Stimulated activated CD8-positive, alpha-beta memory T cell treated with anti-CD3 and anti-CD28 coated beads, Interleukin-12 subunit alpha, Interleukin-12 subunit beta, amount 100 ng/mL, for 1 hour (primary cell): ENCODE measurements around the gene IRF2BPL.

ENCODE experiments used
- DNase-seq: peaks from one replicate; pipeline ENCODE4 v3.0.0-alpha.2; 2020; ENCODE audit warnings: low read depth

Gene IRF2BPL

GRCh38 chr14:77028384-77029231 is at the start of gene IRF2BPL:
IRF2BPL (minus strand) TSS chr14:77028708; CDS start chr14:77027792, 916 bp downstream.
- DNase-seq = peak; percentile 91

GRCh38 chr14:77077040-77077439 is 48.5 kb upstream of the IRF2BPL start:
- no peak for DNase-seq

- DNase-seq = no peak
Observed at GRCh38 chr14:77076113-77076631, 47.7 kb upstream of the IRF2BPL start.

- no peak for DNase-seq
Observed at GRCh38 chr14:77074969-77075368, 46.5 kb upstream of the IRF2BPL start.

- no peak for DNase-seq
Observed at GRCh38 chr14:77071938-77072388, 43.5 kb upstream of the IRF2BPL start.

- DNase-seq = no peak
Observed at GRCh38 chr14:77069551-77069950, 41.0 kb upstream of the IRF2BPL start.

- no peak for DNase-seq
Observed at GRCh38 chr14:77068517-77069200, 40.2 kb upstream of the IRF2BPL start.

- DNase-seq = no peak
Observed at GRCh38 chr14:77067632-77068516, 39.4 kb upstream of the IRF2BPL start.

- DNase-seq = no peak
Observed at GRCh38 chr14:77066578-77067172, 38.2 kb upstream of the IRF2BPL start.

- no peak for DNase-seq
Observed at GRCh38 chr14:77065851-77066577, 37.5 kb upstream of the IRF2BPL start.

GRCh38 chr14:77064521-77065178 is 36.1 kb upstream of the IRF2BPL start:
- no peak for DNase-seq

- DNase-seq = no peak
Observed at GRCh38 chr14:77063571-77064171, 35.2 kb upstream of the IRF2BPL start.

- no peak for DNase-seq
Observed at GRCh38 chr14:77062261-77062660, 33.8 kb upstream of the IRF2BPL start.

- DNase-seq = no peak
Observed at GRCh38 chr14:77061630-77062257, 33.2 kb upstream of the IRF2BPL start.

GRCh38 chr14:77059276-77059915 is 30.9 kb upstream of the IRF2BPL start:
- DNase-seq = no peak

GRCh38 chr14:77058785-77059184 is 30.3 kb upstream of the IRF2BPL start:
- DNase-seq = no peak

- DNase-seq = no peak
Observed at GRCh38 chr14:77058117-77058516, 29.6 kb upstream of the IRF2BPL start.

- DNase-seq = no peak
Observed at GRCh38 chr14:77055981-77056380, 27.5 kb upstream of the IRF2BPL start.

- no peak for DNase-seq
Observed at GRCh38 chr14:77055306-77055705, 26.8 kb upstream of the IRF2BPL start.
